H1 (cell line): ENCODE results near the gene PRR5L. TPM values are rescaled to one million over a fixed set of nuclear protein-coding genes. Genes with fewer than 3 reads are reported as not detected.

Source experiments
- CTCF ChIA-PET: fragments of 300-600 bp; sonication (Branson Sonifier 250); formaldehyde crosslinking; loops from one replicate; lab custom pipeline; 2021; ENCODE audit not compliant: partially characterized antibody; lab: Charles Lee
- POLR2A ChIA-PET: fragments of 300-600 bp; sonication (Branson Sonifier 250); formaldehyde crosslinking; loops from one replicate; lab custom pipeline; 2021; ENCODE audit warnings: inconsistent platforms; ENCODE audit not compliant: partially characterized antibody; lab: Charles Lee
- DNase-seq, 2 experiments: peaks; one replicate each; pipeline versions ENCODE4 v3.0.0 to v3.0.0-alpha.2; 2010 to 2022; ENCODE audit warnings: low spot score in 2 of 2, low read depth in 1 of 2, mixed read lengths in 1 of 2
- FAIRE-seq: peaks from 2 replicates; lab custom pipeline; 2011; peaks lifted over from hg19 to GRCh38; lab: Jason Lieb, UNC
- H2AFZ ChIP-seq: 2 replicates; pipeline ENCODE4 v1.8.1; 2012; ENCODE audit warnings: low read length, inconsistent platforms
- H2AK5ac ChIP-seq: 2 replicates; pipeline ENCODE4 v1.6.1; 2013; ENCODE audit warnings: low read depth, low read length
- H2BK120ac ChIP-seq: replicated peaks from 2 replicates; pipeline ENCODE3; 2013; ENCODE audit warnings: low read depth, low read length, inconsistent platforms
- H2BK12ac ChIP-seq: 2 replicates; pipeline ENCODE4 v1.6.1; 2013; ENCODE audit warnings: low read depth, low read length
- H2BK15ac ChIP-seq: 2 replicates; pipeline ENCODE4 v1.6.1; 2013; ENCODE audit warnings: low read length
- H2BK20ac ChIP-seq: 2 replicates; pipeline ENCODE4 v1.6.1; 2013; ENCODE audit warnings: low read length
- H2BK5ac ChIP-seq: 2 replicates; pipeline ENCODE4 v1.6.1; 2013; ENCODE audit warnings: low read depth, low read length
- H3K14ac ChIP-seq: 2 replicates; pipeline ENCODE4 v1.6.1; 2013; ENCODE audit warnings: inconsistent platforms; ENCODE audit not compliant: insufficient read length
- H3K18ac ChIP-seq: 2 replicates; pipeline ENCODE4 v1.6.1; 2013; ENCODE audit warnings: low read length; ENCODE audit errors: extremely low read depth
- H3K23ac ChIP-seq: 2 replicates; pipeline ENCODE4 v1.6.1; 2013; ENCODE audit warnings: inconsistent platforms; ENCODE audit not compliant: insufficient read length
- H3K23me2 ChIP-seq: 2 replicates; pipeline ENCODE4 v1.6.1; 2013; ENCODE audit warnings: low read depth, low read length
- H3K27ac ChIP-seq: 2 replicates; pipeline ENCODE4 v1.6.1; 2011; ENCODE audit warnings: low read depth, low read length, inconsistent platforms
- H3K27me3 ChIP-seq, 4 experiments: replicated peaks in 1 of 4; 1 replicate in 1 of 4; 2 replicates in 3 of 4; pipeline versions ENCODE4 v1.6.1 to v1.8.1; 2011 to 2013; ENCODE audit warnings: low read length in 3 of 4, mild to moderate bottlenecking in 3 of 4, inconsistent platforms in 2 of 4, mixed read lengths in 2 of 4, moderate library complexity in 1 of 4; ENCODE audit not compliant: control insufficient read depth in 3 of 4, insufficient read depth in 3 of 4; ENCODE audit errors: extremely low read depth in 1 of 4
- H3K36me3 ChIP-seq, 4 experiments: 2 replicates each; pipeline versions ENCODE4 v1.6.1 to v1.8.1; 2011 to 2013; ENCODE audit warnings: mild to moderate bottlenecking in 4 of 4, low read length in 3 of 4, moderate library complexity in 2 of 4, control low read depth in 1 of 4, inconsistent platforms in 1 of 4; ENCODE audit not compliant: insufficient read depth in 4 of 4, control insufficient read depth in 2 of 4
- H3K4ac ChIP-seq: replicated peaks from 2 replicates; pipeline ENCODE3; 2013; ENCODE audit warnings: low read length, low read depth, mixed read lengths, inconsistent platforms; ENCODE audit not compliant: insufficient read length
- H3K4me1 ChIP-seq, 4 experiments: replicated peaks in 1 of 4; 1 replicate in 1 of 4; 2 replicates in 3 of 4; pipeline versions ENCODE4 v1.6.1 to v1.8.1; 2011 to 2013; ENCODE audit warnings: low read length in 3 of 4, inconsistent platforms in 2 of 4, mixed read lengths in 1 of 4; ENCODE audit not compliant: insufficient read depth in 4 of 4, control insufficient read depth in 3 of 4
- H3K4me2 ChIP-seq, 2 experiments: 2 replicates each; pipeline versions ENCODE4 v1.6.1 to v1.8.1; 2011 to 2013; ENCODE audit warnings: low read depth in 2 of 2, low read length in 2 of 2, control low read depth in 1 of 2, inconsistent platforms in 1 of 2, mild to moderate bottlenecking in 1 of 2; ENCODE audit not compliant: insufficient read depth in 1 of 2
- H3K4me3 ChIP-seq, 4 experiments: fragments of 200-600, 300-600 bp in 1 of 4; sonication (generic), shearing (Covaris generic), sonication (Bioruptor Twin) in 1 of 4; 2 replicates each; pipeline versions ENCODE4 v1.5.1 to v1.8.1; 2011 to 2016; ENCODE audit warnings: low read length in 4 of 4, low read depth in 3 of 4, control low read depth in 2 of 4, inconsistent platforms in 2 of 4, mild to moderate bottlenecking in 2 of 4, mixed read lengths in 1 of 4, moderate library complexity in 1 of 4; ENCODE audit not compliant: insufficient read depth in 2 of 4; ENCODE audit errors: extremely low read depth in 1 of 4
- H3K56ac ChIP-seq: replicated peaks from 2 replicates; pipeline ENCODE3; 2013; ENCODE audit warnings: low read depth, mild to moderate bottlenecking, mixed read lengths, low read length, inconsistent platforms; ENCODE audit not compliant: insufficient read length
- H3K79me1 ChIP-seq: 2 replicates; pipeline ENCODE4 v1.6.1; 2013; ENCODE audit warnings: low read depth, low read length, control low read depth
- H3K79me2 ChIP-seq, 2 experiments: 2 replicates each; pipeline versions ENCODE4 v1.6.1 to v1.8.1; 2012 to 2013; ENCODE audit warnings: low read length in 2 of 2, mild to moderate bottlenecking in 2 of 2, inconsistent platforms in 1 of 2; ENCODE audit not compliant: insufficient read depth in 2 of 2, control insufficient read depth in 1 of 2
- H3K9ac ChIP-seq, 4 experiments: replicated peaks in 1 of 4; 1 replicate in 1 of 4; 2 replicates in 3 of 4; pipeline versions ENCODE4 v1.6.1 to v1.8.1; 2011 to 2013; ENCODE audit warnings: low read depth in 3 of 4, low read length in 3 of 4, control low read depth in 2 of 4, mild to moderate bottlenecking in 2 of 4, moderate library complexity in 2 of 4, inconsistent platforms in 1 of 4; ENCODE audit errors: extremely low read depth in 1 of 4
- H3K9me3 ChIP-seq, 2 experiments: 2 replicates each; pipeline versions ENCODE4 v1.6.1 to v1.8.1; 2012 to 2013; ENCODE audit warnings: mild to moderate bottlenecking in 2 of 2, moderate library complexity in 2 of 2, control low read depth in 1 of 2, inconsistent platforms in 1 of 2, low read depth in 1 of 2, low read length in 1 of 2, mixed read lengths in 1 of 2; ENCODE audit not compliant: insufficient read depth in 2 of 2
- H4K20me1 ChIP-seq, 2 experiments: replicated peaks in 1 of 2; 2 replicates each; pipeline versions ENCODE3 to v1.8.1; 2011 to 2013; ENCODE audit warnings: inconsistent platforms in 2 of 2, low read length in 2 of 2, mild to moderate bottlenecking in 1 of 2; ENCODE audit not compliant: insufficient read depth in 2 of 2, control insufficient read depth in 1 of 2
- H4K5ac ChIP-seq: 2 replicates; pipeline ENCODE4 v1.6.1; 2013; ENCODE audit warnings: low read length, low read depth, mixed read lengths, inconsistent platforms; ENCODE audit not compliant: insufficient read length
- H4K8ac ChIP-seq: 2 replicates; pipeline ENCODE4 v1.8.0; 2013; ENCODE audit warnings: mild to moderate bottlenecking, moderate library complexity, low read length, inconsistent platforms; ENCODE audit not compliant: insufficient read depth; ENCODE audit errors: extremely low read depth
- H4K91ac ChIP-seq: replicated peaks from 2 replicates; pipeline ENCODE3; 2013; ENCODE audit warnings: low read length, mixed read lengths, inconsistent platforms; ENCODE audit not compliant: insufficient read length
- ASH2L ChIP-seq: fragments of 200-600, 300-600 bp; sonication (generic); IDR thresholded peaks from one replicate; pipeline ENCODE4 v1.7.1; 2017; ENCODE audit warnings: low read length
- HDAC6 ChIP-seq: IDR thresholded peaks from one replicate; pipeline ENCODE4 v1.7.1; 2012; ENCODE audit warnings: low read depth, mild to moderate bottlenecking, inconsistent platforms, low read length, moderate library complexity
- WGBS, 2 experiments: shearing (Covaris generic) in 1 of 2; methylation state at CpG; one replicate each; pipeline versions ENCODE4 v1.1.6 to v1.1.7; 2013 to 2015; ENCODE audit warnings: low lambda C conversion rate in 2 of 2, mixed read lengths in 2 of 2, inconsistent platforms in 1 of 2, low coverage in 1 of 2, missing lambda C conversion rate in 1 of 2; ENCODE audit not compliant: insufficient replicate concordance in 2 of 2, insufficient coverage in 1 of 2, insufficient read length in 1 of 2; ENCODE audit errors: extremely low coverage in 1 of 2, missing lambda C conversion rate in 1 of 2; 5-methylcytosine and 5-hydroxymethylcytosine counted together
- polyA plus RNA-seq, 7 experiments: library from polyadenylated mRNA; depleted of rRNA in 3 of 7; stranded (reverse) in 5 of 7; unstranded in 2 of 7; fragments of >200 nt in 5 of 7; fragments of 200-250 nt in 2 of 7; gene quantifications; 1 replicate in 5 of 7; 2 replicates in 1 of 7; 4 replicates in 1 of 7; pipeline versions ENCODE4 v1.2.1 to v1.2.3, GENCODE V29; 2011 to 2013; ENCODE audit warnings: missing spikeins in 2 of 7, mixed read lengths in 2 of 7
- total RNA-seq: library from RNA; stranded (reverse); fragmentation: NEBNext Ultra II Directional; extraction: Animal tissue kit (Norgen Biotek cat#: 25700); gene quantifications from 2 replicates; pipeline ENCODE4 v1.2.1, GENCODE V29; 2021

Gene PRR5L
- total and polyA plus RNA-seq, 2 of the 8 experiments (the other 6 are each of a cell fraction or from before 2014, with no cell fraction given) = 6.6 to 10.1 TPM

DNA sequence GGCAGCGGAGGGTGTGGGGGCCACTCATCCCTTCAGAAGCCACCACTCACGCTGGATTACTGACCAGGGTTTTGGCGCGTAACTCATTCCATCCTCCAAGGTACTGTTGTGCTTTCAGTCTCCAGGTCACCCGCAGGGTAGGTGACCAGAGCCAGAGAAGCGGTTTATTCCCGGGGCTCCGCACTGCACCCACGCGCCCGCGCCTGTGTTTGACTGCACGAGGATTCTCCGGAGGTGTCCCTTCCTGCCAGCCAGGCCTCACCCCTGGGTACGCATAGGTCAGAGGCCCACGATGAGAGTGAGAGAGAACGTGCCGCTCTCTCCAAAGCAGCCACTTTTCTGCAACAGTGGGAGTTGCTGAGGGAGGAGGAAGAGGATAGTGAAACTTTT is 158.5 kb downstream of the PRR5L start:
- peak overlapping the region; percentile 81; the same call in 1 of the 2 replicates for H4K8ac ChIP-seq
- no peak overlapping the region for H3K14ac ChIP-seq
- H3K18ac ChIP-seq = peak overlapping the region; percentile 56; the same call in 1 of the 2 replicates
- H3K4me3 ChIP-seq = no peak overlapping the region
- H3K79me1 ChIP-seq = no peaks in the 10 kb centered on the region
- H2AFZ ChIP-seq = no peak overlapping the region
- DNase-seq = peak in 1 of 2 experiments; percentile 50
- peak overlapping the region in 1 of 2 experiments; percentile 56; a peak in 1 of 4 replicates for H3K4me2 ChIP-seq
- no peak overlapping the region for H2AK5ac ChIP-seq
- H3K9me3 ChIP-seq = no peaks in the 10 kb centered on the region
- peak; percentile 46 for TF ChIP-seq ASH2L
- no peak for TF ChIP-seq HDAC6
- no peak for FAIRE-seq
- H3K27me3 ChIP-seq = no peaks in the 10 kb centered on the region
- H3K23me2 ChIP-seq = no peaks in the 10 kb centered on the region
- peak overlapping the region; percentile 73 for H4K5ac ChIP-seq
- ChIA-PET POLR2A (interaction anchor here (1.9 kb wide), 1 partner anchor 59 kb away, joined by 4 read pairs; no protein-coding TSS in a partner anchor), CTCF (interaction anchor here (0.8 to 5.6 kb wide), 8 partner anchors 10 to 575 kb away, joined by 3 to 59 read pairs (median 4); no protein-coding TSS in a partner anchor)
- peak overlapping the region; percentile 29; the same call in 1 of the 2 replicates for H2BK12ac ChIP-seq
- H2BK20ac ChIP-seq = no peak overlapping the region
- no peak overlapping the region for H2BK120ac ChIP-seq
- WGBS, 2 experiments = 75% methylated on average over 18 of the region's 18 CpGs; no CpG with 5 or more reads in 1 of the 2 experiments
- H3K79me2 ChIP-seq = no peaks in the 10 kb centered on the region
- no peaks in the 10 kb centered on the region for H4K20me1 ChIP-seq
- peaks cover 0 to 5% (median 0%) of the 10 kb centered on the region in 4 experiments; a peak in 1 of 8 replicates for H3K36me3 ChIP-seq
- no peak overlapping the region for H3K23ac ChIP-seq
- peak overlapping the region; percentile 37; the same call in 1 of the 2 replicates for H3K27ac ChIP-seq
- H3K4ac ChIP-seq = no peak overlapping the region
- peak overlapping the region; percentile 77 for H4K91ac ChIP-seq
- H3K4me1 ChIP-seq = peaks cover 0 to 24% (median 11%) of the 10 kb centered on the region in 4 experiments; a peak in 6 of 7 replicates
- H3K9ac ChIP-seq = no peak overlapping the region
- H2BK5ac ChIP-seq = 0 out of 2 replicates have a peak overlapping the region, but pooled peaks have one; percentile 2
- H2BK15ac ChIP-seq = peak overlapping the region; percentile 67; the same call in 1 of the 2 replicates
- H3K56ac ChIP-seq = no peak overlapping the region
